Amygdala (tissue), 56 donors: ENCODE results near the gene CD109.
A peak's percentile ranks its signal among the peaks of the same experiment; 100 is the strongest.
"Not testable (repeated sequence)": the region's sequence is repeated elsewhere in the genome, so short reads cannot be mapped to it uniquely, and the experiment has no call there.

Source experiments
- DNase-seq, 56 donors: peaks; one replicate each; lab custom pipeline; 2025; lab: John Stamatoyannopoulos, UW

CD109 gene

GRCh38 chr6:73680289-73680918 is 15.6 kb upstream of the CD109 start:
- DNase-seq, result no peak

- DNase-seq, result not testable (repeated sequence)
These were observed 12.4 kb upstream of the CD109 start for GRCh38 chr6:73683574-73683973.

DNA sequence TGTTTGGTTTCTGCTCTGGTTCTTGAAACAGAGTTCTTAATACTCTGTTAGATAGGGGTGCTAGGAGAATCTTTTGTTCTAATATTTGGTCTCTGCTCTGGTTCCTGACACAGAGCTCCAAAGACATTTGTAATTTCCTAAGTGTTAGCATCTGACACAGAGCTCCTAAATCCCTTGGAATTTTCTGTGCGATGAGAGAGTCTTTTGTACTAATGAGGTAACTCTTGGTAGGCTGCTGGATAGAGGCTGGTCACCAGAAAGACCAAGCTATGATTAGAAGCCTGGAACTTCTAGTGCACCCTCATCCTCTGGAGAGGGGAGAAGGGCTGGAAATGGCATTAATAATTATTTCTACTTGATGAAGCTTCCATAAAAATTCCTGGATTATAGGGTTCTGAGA is 7.7 kb upstream of the CD109 start:
- DNase-seq, result no peak

- DNase-seq, result no peak
These were observed 5.9 kb upstream of the CD109 start for GRCh38 chr6:73690056-73690455.

GRCh38 chr6:73691512-73691911 is 4.5 kb upstream of the CD109 start:
- no peak for DNase-seq

GRCh38 chr6:73694711-73695411 is 1.1 kb upstream of the CD109 start:
- peak in 22 of 56 donors; percentile 3 to 61 (median 18) for DNase-seq

GRCh38 chr6:73696966-73697655 is 1.1 kb downstream of the CD109 start:
- DNase-seq, result no peak

GRCh38 chr6:73699676-73700459 is 3.9 kb downstream of the CD109 start:
- no peak for DNase-seq

- DNase-seq, result peak in 1 of 56 donors; percentile 8
These were observed 6.4 kb downstream of the CD109 start for GRCh38 chr6:73702444-73702843.

DNA sequence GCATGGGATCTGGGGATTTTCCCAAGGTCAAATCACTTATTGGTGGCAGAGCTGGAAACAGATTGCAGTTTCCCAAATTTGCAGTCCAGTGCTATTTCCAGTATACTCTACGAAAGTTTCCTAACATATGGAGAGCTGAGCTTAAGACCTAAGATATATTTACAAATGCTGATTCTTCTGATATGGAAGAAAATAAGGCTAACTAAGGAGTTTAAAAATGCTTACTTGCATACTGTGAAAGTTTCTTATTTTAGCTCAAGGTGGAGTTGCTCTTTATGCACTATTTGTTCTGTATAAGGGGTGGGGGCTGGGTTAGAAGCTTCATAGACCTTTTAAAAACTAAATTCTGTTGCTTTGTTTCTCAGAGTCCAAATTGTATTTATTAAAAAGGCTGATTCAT is 7.5 kb downstream of the CD109 start:
- no peak for DNase-seq

DNA sequence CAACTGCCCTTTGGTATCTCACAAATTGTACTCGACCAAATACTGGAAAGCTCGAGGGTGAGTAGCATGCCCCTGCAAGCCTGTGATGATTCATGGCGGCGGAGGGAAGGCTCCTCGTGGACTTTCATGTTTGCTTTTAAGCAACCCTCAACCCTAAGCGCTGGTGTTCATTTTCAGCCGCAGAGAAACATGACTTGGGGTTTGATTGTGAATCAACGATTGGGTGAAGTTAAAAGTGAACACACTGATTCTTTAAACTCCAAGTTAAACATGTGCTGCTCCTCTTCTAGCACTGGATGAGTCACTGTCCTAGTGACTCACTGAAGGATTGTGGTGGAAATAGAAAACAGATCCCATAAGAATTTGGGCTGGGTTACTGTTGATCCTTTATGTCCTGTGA is 8.3 kb downstream of the CD109 start:
- DNase-seq, result no peak

DNA sequence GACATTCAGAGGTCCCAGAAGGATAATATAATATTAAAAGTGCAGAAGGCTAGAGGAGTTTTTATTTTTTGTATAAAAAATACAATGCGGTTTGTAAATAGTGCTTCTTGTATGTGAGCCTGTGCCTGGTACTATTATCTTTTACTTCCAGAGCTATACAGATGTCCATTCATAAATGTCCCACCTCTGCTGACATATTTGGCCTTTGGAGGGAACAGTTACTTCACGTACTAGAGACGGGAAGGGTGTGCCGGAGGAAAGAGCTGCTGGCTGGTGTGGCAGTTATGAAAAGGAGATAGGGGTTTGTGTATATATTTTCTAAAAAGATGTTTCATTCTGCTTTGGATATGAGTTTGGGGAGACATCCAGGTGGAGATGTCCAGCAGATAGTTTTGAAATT is 8.8 kb downstream of the CD109 start:
- no peak for DNase-seq

DNA sequence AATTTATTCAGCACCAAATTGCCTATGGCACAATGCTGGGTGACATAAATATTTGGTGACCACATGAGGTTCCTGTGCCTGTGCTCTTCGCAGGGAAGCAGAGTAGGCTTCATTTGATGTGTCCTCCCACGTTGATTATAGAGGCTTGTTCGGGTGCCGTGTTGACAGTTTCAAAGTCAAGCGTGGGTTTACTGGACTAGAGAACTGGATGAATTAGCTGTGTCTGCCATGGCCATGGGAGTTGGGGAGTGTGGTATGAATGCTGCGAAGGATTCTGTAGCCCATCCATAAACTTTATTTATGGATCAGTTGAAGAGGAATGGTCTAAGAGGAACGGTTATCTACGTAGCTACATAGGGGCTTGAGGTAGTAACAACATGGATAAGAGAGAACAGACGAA is 11.0 kb downstream of the CD109 start:
- no peak for DNase-seq

GRCh38 chr6:73710470-73710869 is 14.5 kb downstream of the CD109 start:
- DNase-seq, result no peak

- no peak for DNase-seq
These were observed 14.9 kb downstream of the CD109 start for GRCh38 chr6:73710948-73711347.

DNA sequence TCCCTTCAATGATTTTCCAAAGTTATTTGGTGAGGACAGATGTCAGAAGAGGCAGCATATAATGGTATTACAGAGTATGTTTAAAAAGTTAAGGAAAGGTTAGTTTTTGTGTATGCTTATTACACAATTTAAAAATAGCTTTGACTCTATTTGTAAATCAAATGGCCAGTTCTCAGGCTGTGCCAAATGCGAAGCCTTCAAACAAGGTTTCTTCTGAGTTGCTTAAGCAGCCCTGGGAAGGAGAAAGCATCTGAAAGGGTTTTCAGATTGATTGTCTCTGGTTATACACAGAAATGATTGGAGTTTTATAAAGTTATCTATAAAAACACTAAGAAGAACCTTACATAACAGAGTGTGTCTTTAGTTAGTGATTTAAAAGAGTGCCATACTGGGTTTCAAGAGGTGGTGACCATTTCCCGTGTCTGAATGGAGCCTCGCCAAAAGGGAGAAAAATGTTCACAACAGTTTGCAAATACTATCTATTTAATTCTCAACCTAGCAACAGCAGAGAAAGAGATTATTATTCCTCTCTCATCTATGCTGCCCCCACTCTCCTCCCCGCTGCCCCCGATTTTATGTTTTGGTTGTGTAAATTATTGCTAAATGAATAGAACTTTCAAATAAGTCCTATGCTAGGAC is 16.7 kb downstream of the CD109 start:
- no peak for DNase-seq

- DNase-seq, result no peak
These were observed 17.6 kb downstream of the CD109 start for GRCh38 chr6:73713426-73714147.

DNA sequence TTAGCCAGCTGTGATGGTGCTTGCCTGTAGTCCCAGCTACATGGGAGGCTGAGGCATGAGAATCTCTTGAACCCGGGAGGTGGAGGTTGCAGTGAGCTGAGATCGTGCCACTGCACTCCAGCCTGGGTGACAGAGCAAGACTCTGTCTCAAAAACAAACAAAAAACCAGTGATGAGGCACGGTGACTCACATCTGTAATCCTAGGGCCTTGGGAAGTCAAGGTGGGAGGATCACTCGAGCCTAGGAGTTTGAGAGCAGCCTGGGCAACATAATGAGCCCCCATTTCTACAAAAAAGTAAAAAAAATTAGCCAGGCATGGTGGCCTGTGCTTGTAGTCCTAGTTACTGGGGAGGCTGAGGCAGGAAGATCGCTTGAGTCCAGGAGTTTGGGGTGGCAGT is 19.1 kb downstream of the CD109 start:
- DNase-seq, result not testable (repeated sequence)

- DNase-seq, result no peak
These were observed 23.0 kb downstream of the CD109 start for GRCh38 chr6:73719046-73719445.
